Thyroid gland (tissue), 4 donors: Measurements from ENCODE around the gene PAPPA2. TPM values are rescaled to one million over a fixed set of nuclear protein-coding genes. Genes with fewer than 3 reads are reported as not detected.

ENCODE experiments used
- DNase-seq, 2 donors: peaks; one replicate each; pipeline ENCODE4 v3.0.0-alpha.2; 2019
- H3K27ac ChIP-seq, 3 donors: fragments of 200-600 bp; sonication (generic); 1 replicate in 2 of 3; 2 replicates in 1 of 3; pipeline ENCODE4 v1.5.1; 2016 to 2019; ENCODE audit warnings: mild to moderate bottlenecking in 1 of 3, moderate library complexity in 1 of 3
- H3K27me3 ChIP-seq: fragments of 200-600 bp; sonication (generic); one replicate; pipeline ENCODE4 v1.5.1; 2019
- H3K36me3 ChIP-seq, 2 donors: fragments of 200-600 bp; sonication (generic); one replicate each; pipeline ENCODE4 v1.5.1; 2016 to 2019
- H3K4me1 ChIP-seq, 2 donors: fragments of 200-600 bp; sonication (generic); one replicate each; pipeline ENCODE4 v1.5.1; 2017 to 2019
- H3K4me3 ChIP-seq, 3 donors: fragments of 200-600 bp; sonication (generic); replicated peaks in 1 of 3; 1 replicate in 2 of 3; 2 replicates in 1 of 3; pipeline ENCODE4 v1.5.1; 2016; ENCODE audit warnings: mild to moderate bottlenecking in 1 of 3
- H3K9me3 ChIP-seq: fragments of 200-600 bp; sonication (generic); one replicate; pipeline ENCODE4 v1.5.1; 2017
- POLR2A ChIP-seq, 2 donors: fragments of 450-650 bp; IDR thresholded peaks; one replicate each; pipeline ENCODE4 v1.6.1; 2017; ENCODE audit warnings: antibody characterized with exemption in 2 of 2, mild to moderate bottlenecking in 2 of 2, moderate library complexity in 1 of 2
- WGBS, 2 donors: methylation state at CpG; one replicate each; pipeline ENCODE4 v1.1.5; 2017; 5-methylcytosine and 5-hydroxymethylcytosine counted together
- intact Hi-C: fragments of 100-400 bp; cut with DNase I; formaldehyde crosslinking; loops from one replicate; pipeline ENCODE4 v1.15.1; 2023
- total RNA-seq, 4 donors: library from RNA; depleted of rRNA; stranded (reverse); fragments of >200 nt; gene quantifications; one replicate each; pipeline ENCODE4 v1.2.3, GENCODE V29; 2016
- TF ChIP-seq, protein P1 (sequence below), 6 experiments: fragments of 200-600 bp in 3 of 6; fragments of 450-650 bp in 3 of 6; sonication (generic) in 3 of 6; IDR thresholded peaks; one replicate each; pipeline ENCODE4 v1.5.1; 2016 to 2019; ENCODE audit warnings: antibody characterized with exemption in 6 of 6, mild to moderate bottlenecking in 2 of 6, inconsistent platforms in 1 of 6, moderate library complexity in 1 of 6

The PAPPA2 gene
- total RNA-seq, 4 donors from 2014 or later, result 1.1 to 2.7 (median 1.6) TPM

DNA sequence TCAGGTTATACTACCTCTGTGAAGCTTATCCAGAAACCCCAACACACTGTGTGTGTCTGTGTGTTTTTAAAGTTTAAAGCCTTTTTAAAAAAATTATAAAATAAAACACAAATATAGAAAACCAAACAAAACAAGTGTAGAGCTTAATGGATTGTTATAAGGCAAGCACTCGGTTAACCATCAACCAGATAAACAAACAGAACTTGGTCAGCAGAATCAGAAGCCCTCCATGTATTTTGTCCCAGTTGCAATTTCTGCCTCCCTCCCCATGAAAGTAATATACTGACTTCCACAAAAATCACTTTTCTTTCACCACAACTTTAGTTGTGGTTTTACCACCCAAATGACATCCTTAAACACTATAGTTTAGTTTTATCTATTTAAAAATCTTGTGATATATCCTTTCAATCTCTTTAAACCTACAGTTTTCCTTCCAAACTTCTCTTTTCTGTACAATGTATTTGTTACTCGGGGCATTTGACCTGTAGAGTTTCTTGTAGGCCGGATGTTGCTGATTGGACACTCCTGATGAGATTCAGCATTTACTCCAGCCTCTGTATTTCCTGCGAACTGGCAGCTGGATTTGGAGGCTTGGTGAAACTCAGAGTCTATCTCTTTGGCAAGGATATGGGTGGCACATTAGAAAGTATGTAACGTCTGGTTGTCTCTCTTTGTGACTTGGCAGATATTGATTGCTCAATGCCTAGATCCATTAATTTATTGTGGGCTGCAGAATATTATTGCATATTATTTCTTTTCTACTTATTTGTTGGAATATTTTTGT is 8.6 kb downstream of the PAPPA2 start:
- 88 to 89% methylated on average over 5 of the region's 5 CpGs for WGBS, 2 donors
- Histone ChIP-seq H3K27me3 (no peaks in the 10 kb centered on the region), H3K4me1 (no peaks in the 10 kb centered on the region), H3K27ac (no peak overlapping the region), H3K36me3 (no peaks in the 10 kb centered on the region), H3K9me3 (no peaks in the 10 kb centered on the region), H3K4me3 (no peak overlapping the region)
- intact Hi-C loops, result no loop called here
- DNase-seq, result no peak
- TF ChIP-seq, protein P1, sequence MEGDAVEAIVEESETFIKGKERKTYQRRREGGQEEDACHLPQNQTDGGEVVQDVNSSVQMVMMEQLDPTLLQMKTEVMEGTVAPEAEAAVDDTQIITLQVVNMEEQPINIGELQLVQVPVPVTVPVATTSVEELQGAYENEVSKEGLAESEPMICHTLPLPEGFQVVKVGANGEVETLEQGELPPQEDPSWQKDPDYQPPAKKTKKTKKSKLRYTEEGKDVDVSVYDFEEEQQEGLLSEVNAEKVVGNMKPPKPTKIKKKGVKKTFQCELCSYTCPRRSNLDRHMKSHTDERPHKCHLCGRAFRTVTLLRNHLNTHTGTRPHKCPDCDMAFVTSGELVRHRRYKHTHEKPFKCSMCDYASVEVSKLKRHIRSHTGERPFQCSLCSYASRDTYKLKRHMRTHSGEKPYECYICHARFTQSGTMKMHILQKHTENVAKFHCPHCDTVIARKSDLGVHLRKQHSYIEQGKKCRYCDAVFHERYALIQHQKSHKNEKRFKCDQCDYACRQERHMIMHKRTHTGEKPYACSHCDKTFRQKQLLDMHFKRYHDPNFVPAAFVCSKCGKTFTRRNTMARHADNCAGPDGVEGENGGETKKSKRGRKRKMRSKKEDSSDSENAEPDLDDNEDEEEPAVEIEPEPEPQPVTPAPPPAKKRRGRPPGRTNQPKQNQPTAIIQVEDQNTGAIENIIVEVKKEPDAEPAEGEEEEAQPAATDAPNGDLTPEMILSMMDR (IDR thresholded peaks at IDR 0.05), result no peak
- no peak for TF ChIP-seq POLR2A (IDR thresholded peaks at IDR 0.05)

DNA sequence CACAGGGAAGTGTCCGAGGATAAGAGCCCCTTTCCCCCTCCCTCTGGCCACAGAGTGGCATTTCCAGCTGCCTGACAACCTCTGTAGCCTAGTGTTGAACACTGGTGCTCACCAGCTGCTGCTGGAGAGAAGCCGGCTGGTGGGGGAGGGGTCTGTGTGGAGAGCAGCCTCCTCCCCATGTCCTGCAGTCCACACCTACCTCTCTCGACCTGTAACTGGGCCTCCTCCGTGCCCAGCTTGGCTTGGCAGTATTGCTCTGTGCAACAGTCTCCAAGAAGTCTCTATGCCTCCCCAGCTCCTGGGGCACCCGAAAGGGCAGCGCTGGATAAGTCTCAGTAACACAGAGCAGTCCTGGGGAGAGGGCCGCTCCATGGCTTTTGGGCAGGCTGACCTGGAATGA is 17.0 kb downstream of the PAPPA2 start:
- Histone ChIP-seq H3K9me3 (no peaks in the 10 kb centered on the region), H3K4me1 (no peaks in the 10 kb centered on the region), H3K27me3 (no peaks in the 10 kb centered on the region), H3K4me3 (no peak overlapping the region), H3K27ac (no peak overlapping the region), H3K36me3 (no peaks in the 10 kb centered on the region)
- 33 to 39% methylated on average over 6 to 7 of the region's 7 CpGs for WGBS, 2 donors
- TF ChIP-seq POLR2A (IDR thresholded peaks at IDR 0.05), result no peak
- TF ChIP-seq, protein P1 (IDR thresholded peaks at IDR 0.05), result no peak
- DNase-seq, result no peak
- intact Hi-C loops, result no loop called here

DNA sequence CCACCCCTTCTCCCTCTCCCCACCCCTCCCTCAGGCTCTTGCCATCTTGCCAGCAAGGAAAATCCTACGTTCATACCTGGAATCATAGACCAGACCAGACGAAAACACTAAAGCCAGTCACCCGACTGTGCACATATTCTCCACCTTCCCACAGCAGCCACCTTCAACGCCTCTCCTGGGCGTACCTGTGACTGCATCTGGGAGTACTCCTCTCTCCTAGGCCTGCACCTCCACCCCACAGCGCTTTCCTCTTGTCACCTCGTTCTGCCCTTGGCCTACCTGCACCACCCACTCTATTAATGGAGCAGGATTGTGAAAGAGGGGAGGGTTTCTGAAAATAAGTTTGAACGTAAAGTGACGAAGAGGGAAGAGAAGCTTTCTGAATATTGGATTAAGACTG is 17.8 kb downstream of the PAPPA2 start:
- H3K36me3 ChIP-seq, result no peaks in the 10 kb centered on the region
- WGBS, 2 donors, result 75 to 76% methylated on average over 9 of the region's 9 CpGs

DNA sequence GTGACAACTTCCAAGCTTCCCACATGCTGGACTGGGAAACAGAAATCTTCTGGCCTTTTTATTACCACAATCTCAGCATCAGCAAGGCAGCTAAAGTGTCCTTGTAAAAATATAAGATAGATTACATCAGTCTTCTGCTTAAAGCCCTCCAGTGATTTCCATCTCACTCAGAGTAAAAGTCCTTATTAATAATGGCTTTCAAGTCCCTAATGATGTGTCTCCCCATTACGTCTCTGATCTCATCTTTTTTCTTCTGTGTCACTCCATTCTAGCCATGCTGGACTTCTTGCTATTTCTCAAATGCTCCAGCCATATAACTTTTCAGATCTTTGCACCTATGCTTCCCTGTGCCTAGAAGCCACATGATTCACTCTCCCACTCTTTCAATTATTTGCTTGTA is 22.1 kb downstream of the PAPPA2 start:
- no peaks in the 10 kb centered on the region for H3K36me3 ChIP-seq
- 38 to 63% methylated on average over 1 of the region's 1 CpG for WGBS, 2 donors
- no peak overlapping the region for H3K4me3 ChIP-seq
- intact Hi-C loops, result no loop called here
- DNase-seq, result no peak
- no peaks in the 10 kb centered on the region for H3K27me3 ChIP-seq
- H3K9me3 ChIP-seq, result no peaks in the 10 kb centered on the region
- H3K4me1 ChIP-seq, result no peaks in the 10 kb centered on the region
- TF ChIP-seq, protein P1 (IDR thresholded peaks at IDR 0.05), result no peak
- TF ChIP-seq POLR2A (IDR thresholded peaks at IDR 0.05), result no peak
- no peak overlapping the region for H3K27ac ChIP-seq

More for the DNA sequence above, 17.8 kb downstream of the PAPPA2 start:
- no peak overlapping the region for H3K27ac ChIP-seq
- TF ChIP-seq, protein P1 (IDR thresholded peaks at IDR 0.05), result no peak
- TF ChIP-seq POLR2A (IDR thresholded peaks at IDR 0.05), result no peak
- no peak overlapping the region for H3K4me3 ChIP-seq
- no peaks in the 10 kb centered on the region for H3K27me3 ChIP-seq
- no peaks in the 10 kb centered on the region for H3K4me1 ChIP-seq
- no peak for DNase-seq
- intact Hi-C loops, result no loop called here
- H3K9me3 ChIP-seq, result no peaks in the 10 kb centered on the region

DNA sequence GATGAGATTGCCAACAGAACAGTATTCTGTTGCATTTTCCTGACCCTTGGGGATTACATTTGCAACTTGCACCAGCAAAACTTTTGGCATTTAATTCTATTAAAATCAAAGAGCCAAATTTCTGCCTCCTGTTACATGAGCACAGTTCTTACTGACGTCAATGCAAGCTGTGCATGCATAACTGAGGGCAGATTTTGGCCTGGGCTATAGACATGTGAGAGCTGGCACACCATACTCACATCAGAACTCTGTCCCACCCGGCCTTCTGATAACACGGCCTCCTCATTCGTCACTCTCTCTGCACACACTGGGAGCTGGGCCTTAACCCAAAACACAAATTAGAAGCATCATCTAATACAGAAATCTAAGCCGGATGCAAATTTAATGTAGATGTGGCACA is 31.5 kb downstream of the PAPPA2 start:
- no peaks in the 10 kb centered on the region for H3K27me3 ChIP-seq
- WGBS, 2 donors, result 77 to 78% methylated on average over 5 of the region's 5 CpGs
- no peak overlapping the region for H3K4me3 ChIP-seq
- H3K9me3 ChIP-seq, result no peaks in the 10 kb centered on the region
- DNase-seq, result no peak
- no peak for TF ChIP-seq POLR2A (IDR thresholded peaks at IDR 0.05)
- TF ChIP-seq, protein P1 (IDR thresholded peaks at IDR 0.05), result no peak
- H3K36me3 ChIP-seq, result no peaks in the 10 kb centered on the region
- no peaks in the 10 kb centered on the region for H3K4me1 ChIP-seq
- intact Hi-C loops, result no loop called here
- H3K27ac ChIP-seq, result no peak overlapping the region
